GM12874 (cell line): ENCODE data around the gene PPP1R7.

Experiments used
- TF ChIP-seq, protein P1 (sequence below): IDR thresholded peaks from 2 replicates; pipeline ENCODE4 v1.5.1; 2011; ENCODE audit warnings: low read depth, mild to moderate bottlenecking, control low read depth, low read length, moderate library complexity; ENCODE audit not compliant: insufficient read depth

The PPP1R7 gene

DNA sequence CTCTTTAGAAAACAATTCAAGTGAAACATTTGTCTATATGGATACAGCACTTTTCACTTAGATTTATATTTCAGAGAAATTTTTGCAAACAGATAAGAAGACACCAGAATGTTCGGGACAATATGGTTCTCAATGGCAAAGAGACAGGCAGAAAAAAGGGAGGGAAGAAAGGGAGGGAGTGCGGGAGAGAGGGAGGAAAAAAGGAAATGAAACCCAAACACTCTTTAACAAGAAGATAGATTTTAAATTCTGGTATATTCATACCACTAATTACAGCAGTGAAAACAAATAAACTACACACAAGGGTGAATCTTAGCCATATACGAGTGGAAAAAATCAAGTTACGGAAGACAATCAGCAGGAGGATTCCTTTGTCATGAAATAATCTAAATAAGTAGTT, 4.0 kb upstream of the PPP1R7 start:
- TF ChIP-seq, protein P1, sequence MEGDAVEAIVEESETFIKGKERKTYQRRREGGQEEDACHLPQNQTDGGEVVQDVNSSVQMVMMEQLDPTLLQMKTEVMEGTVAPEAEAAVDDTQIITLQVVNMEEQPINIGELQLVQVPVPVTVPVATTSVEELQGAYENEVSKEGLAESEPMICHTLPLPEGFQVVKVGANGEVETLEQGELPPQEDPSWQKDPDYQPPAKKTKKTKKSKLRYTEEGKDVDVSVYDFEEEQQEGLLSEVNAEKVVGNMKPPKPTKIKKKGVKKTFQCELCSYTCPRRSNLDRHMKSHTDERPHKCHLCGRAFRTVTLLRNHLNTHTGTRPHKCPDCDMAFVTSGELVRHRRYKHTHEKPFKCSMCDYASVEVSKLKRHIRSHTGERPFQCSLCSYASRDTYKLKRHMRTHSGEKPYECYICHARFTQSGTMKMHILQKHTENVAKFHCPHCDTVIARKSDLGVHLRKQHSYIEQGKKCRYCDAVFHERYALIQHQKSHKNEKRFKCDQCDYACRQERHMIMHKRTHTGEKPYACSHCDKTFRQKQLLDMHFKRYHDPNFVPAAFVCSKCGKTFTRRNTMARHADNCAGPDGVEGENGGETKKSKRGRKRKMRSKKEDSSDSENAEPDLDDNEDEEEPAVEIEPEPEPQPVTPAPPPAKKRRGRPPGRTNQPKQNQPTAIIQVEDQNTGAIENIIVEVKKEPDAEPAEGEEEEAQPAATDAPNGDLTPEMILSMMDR, result no peak

DNA sequence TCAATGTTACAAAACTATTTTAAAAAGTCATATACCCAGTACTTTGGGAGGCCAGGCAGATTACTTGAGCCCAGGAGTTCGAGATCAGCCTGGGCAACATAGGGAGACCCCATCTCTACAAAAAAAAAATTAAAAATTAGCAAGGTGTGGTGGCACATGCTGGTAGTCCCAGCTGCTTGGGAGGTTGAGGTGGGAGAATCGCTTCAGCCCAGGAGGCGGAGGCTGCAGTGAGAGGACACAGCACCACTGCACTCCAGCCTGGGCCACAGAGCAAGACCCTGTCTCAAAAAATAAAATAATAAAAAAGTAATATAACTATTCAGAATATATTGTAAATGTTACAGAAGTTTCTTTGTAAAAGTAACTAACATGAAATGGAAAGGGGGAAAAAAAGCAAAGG, 2.9 kb upstream of the PPP1R7 start:
- TF ChIP-seq, protein P1, result no peak

DNA sequence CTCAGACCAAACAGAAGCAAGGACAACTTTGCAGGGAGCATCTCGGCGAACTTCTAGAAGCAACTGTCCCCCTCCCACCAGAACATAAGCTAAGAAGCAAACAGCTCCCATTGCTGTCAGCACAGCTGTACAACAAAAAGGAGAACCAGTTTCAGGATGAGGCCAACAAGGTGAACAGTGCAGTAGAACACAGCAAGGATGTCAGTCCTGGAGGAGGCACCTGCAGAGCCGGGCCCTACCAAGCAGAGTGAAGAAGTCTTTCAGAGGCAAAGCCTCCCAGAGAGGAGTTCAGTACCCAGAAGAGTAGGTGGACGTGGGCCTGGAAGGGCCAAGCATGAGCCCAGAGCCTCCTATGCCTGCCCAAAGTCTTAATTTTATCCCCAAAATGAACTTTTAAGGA, 2.0 kb upstream of the PPP1R7 start:
- TF ChIP-seq, protein P1, result no peak

DNA sequence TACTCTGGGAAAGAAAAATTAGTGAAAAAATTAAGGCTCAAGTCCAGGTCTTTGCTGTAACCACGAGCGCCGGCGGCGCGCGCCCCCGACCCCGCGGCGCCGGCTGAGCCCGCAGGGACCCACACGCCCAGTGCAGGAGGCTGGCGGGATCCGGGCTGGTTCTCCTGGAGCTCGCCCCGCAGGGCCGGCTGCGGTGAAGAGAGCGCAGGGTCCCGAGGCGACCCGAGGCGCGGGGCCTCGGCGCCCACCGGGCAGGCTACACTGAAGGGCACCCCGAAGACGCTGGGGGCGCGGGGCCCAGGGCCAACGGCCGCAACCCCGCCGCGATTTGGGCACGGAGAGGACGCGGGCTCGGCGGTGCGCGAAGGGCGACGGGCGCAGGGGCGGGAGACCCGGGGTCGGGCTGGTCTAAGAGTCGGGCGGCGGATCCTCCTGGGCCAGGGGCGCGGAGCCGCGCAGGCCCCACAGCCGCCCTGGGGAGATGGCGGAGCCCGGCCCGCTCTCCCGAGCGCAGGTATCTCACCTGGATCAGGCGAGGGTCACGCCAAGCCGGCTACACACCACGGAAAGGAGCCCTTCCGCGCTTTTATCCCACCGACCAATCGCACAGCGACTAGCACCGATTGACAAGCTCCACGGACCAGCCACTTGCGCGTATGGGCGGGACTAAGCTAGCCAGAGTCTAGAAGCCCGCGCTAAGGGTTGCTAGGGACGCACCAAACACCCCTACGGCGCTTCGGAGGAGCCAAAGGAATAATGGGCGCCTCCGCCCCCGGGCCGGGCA, 1.2 kb upstream of the PPP1R7 start, which contains the start of gene PASK:
TSS of gene PASK (minus strand) at position 582 of the 784 bp plus-strand sequence. CDS start 6,440 bp downstream, outside the sequence.
- TF ChIP-seq, protein P1, result no peak

DNA sequence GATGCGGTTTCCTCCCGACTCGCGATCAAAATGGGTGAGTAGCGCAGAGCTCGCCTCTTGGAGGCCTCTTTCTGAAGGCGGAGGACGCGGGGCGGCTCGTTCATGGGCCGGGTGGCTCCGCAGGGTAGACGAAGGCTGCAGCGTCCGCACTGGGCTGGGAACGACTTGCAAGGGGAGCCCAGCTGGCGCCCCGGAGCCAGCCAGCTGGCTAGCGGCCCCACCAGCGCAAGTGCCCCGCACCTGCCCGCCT, 667 bp upstream of the PPP1R7 start:
- TF ChIP-seq, protein P1, result no peak

DNA sequence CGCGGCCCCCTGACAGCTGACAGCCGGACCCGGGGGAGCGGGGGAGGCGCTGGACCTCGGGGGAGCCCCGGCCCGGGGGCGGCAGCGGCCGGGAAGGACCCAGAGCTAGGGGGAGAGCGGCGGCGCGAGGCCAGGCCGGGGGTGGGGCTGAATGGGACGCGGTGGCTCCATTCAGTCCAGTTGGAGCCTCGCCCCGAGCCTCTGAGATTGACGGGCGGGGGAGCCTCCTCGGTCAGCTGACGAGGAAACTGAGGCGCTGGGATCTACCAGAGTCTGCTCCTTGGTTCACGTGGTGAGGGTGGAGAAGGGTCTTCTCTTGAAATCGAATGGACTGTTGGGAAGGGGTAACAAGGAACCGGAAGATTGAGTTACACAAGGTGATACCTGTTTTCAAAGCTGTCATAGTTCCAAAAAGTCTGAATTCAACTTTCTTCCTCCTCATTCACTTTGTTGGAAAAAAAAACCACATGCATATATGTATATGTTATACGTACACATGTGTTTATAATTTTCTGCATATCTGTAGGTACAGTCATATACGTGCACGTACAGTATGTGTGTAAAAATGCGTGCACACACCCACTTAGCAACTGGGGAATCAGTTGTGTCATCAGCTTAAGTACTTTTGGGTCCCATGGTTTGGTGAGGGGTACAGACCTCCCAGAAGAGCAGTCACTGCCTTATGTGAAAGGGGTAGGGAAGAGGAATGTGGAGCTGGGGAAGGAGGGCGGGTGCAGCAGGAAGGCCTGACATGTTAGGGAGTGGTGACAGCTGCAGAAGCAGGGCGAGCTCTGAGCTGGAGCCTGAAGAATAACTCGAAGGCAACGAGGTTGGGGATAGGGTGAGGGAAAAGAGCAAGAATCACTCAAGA, 628 bp downstream of the PPP1R7 start:
- TF ChIP-seq, protein P1, result no peak

DNA sequence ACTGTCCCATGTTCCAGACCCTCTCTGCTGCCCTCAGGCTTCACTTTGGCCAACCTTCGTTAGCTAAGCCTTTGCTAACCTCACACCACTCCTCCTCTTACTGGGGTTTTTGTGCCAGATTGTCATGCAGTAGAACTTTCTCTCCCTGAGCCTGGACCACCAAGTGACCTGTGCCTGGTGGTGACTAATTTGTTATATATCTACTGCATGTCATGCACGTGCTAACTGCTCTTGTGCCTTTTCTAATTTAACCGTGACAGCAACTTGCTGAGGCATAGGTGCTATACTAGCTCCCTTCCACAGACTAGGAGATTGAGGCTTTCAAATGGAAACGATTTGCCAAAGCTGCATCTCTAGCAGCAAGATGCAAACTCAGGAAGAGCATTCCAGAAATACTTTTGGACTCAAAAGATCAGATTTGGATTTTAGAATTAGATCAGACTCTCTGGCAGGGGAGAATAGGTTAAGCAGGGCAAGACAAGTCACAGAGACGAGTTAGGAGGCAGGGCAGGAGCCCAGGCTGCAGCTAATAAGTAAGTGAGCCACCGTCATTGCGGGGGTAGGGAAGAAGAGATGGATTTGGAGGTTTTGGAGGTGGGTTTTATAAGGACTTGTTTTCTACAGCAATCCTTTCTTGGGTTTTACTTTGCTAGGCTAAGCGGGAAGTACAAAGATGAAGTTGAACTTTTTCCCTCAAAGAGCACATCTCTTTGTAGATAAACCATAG, 1.8 kb downstream of the PPP1R7 start:
- TF ChIP-seq, protein P1, result no peak
